CD1c-positive myeloid dendritic cell (primary cell): ENCODE measurements around the gene TP53.
"Not testable (repeated sequence)": the region's sequence is repeated elsewhere in the genome, so short reads cannot be mapped to it uniquely, and the experiment has no call there.

Experiments used
- DNase-seq: peaks from one replicate; pipeline ENCODE4 v3.0.0-alpha.2; 2016; ENCODE audit errors: extremely low spot score

Gene TP53

GRCh38 chr17:7674934-7675333 lies 12.4 kb downstream of the TP53 start:
- no peak for DNase-seq

- DNase-seq = peak; percentile 60
Observed at GRCh38 chr17:7673239-7673638, 14.1 kb downstream of the TP53 start.

- DNase-seq = no peak
Observed at GRCh38 chr17:7668482-7668881, 18.8 kb downstream of the TP53 start.

- no peak for DNase-seq
Observed at GRCh38 chr17:7667656-7668406, 19.5 kb downstream of the TP53 start.

GRCh38 chr17:7656958-7657609 lies 30.2 kb downstream of the TP53 start:
- peak; percentile 30 for DNase-seq

GRCh38 chr17:7655541-7655840 lies 31.8 kb downstream of the TP53 start:
- peak; percentile 15 for DNase-seq

GRCh38 chr17:7654832-7655540 lies 32.3 kb downstream of the TP53 start:
- DNase-seq = peak; percentile 51

GRCh38 chr17:7652388-7653356 lies 34.6 kb downstream of the TP53 start:
- no peak for DNase-seq

GRCh38 chr17:7651665-7652387 lies 35.5 kb downstream of the TP53 start:
- DNase-seq = no peak

GRCh38 chr17:7651097-7651664 lies 36.1 kb downstream of the TP53 start:
- no peak for DNase-seq

- peak; percentile 63 for DNase-seq
Observed at GRCh38 chr17:7650509-7651096, 36.7 kb downstream of the TP53 start, which contains the start of gene ATP1B2. Gene ATP1B2, plus strand, starts transcription at chr17:7650926. Its CDS starts 593 bp downstream, at chr17:7651519.

- peak; percentile 68 for DNase-seq
Observed at GRCh38 chr17:7647018-7647417, 40.3 kb downstream of the TP53 start.

GRCh38 chr17:7646457-7646856 lies 40.8 kb downstream of the TP53 start:
- DNase-seq = no peak

GRCh38 chr17:7644775-7645174 lies 42.5 kb downstream of the TP53 start:
- DNase-seq = peak; percentile 79

- DNase-seq = not testable (repeated sequence)
Observed at GRCh38 chr17:7641635-7642034, 45.7 kb downstream of the TP53 start.

- DNase-seq = no peak
Observed at GRCh38 chr17:7640783-7641182, 46.5 kb downstream of the TP53 start.

GRCh38 chr17:7636163-7636562 lies 51.1 kb downstream of the TP53 start:
- no peak for DNase-seq

- DNase-seq = peak; percentile 24
Observed at GRCh38 chr17:7634384-7634783, 52.9 kb downstream of the TP53 start.

GRCh38 chr17:7633093-7633492 lies 54.2 kb downstream of the TP53 start:
- DNase-seq = no peak

- peak; percentile 60 for DNase-seq
Observed at GRCh38 chr17:7632492-7632894, 54.8 kb downstream of the TP53 start.
